Small intestine (tissue), 7 donors: ENCODE measurements around the gene BBX. TPM values are rescaled to one million over a fixed set of nuclear protein-coding genes. Genes with fewer than 3 reads are reported as not detected.

Source experiments
- DNase-seq, 2 donors: peaks; one replicate each; pipeline versions ENCODE4 v3.0.0 to v3.0.0-alpha.2; 2013
- FAIRE-seq: peaks from 2 replicates; lab custom pipeline; 2012; peaks lifted over from hg19 to GRCh38; lab: Jason Lieb, UNC
- H3K27ac ChIP-seq, 3 donors: one replicate each; pipeline ENCODE4 v1.5.1; 2013; ENCODE audit warnings: low read length in 2 of 3, mild to moderate bottlenecking in 2 of 3, control low read depth in 1 of 3, inconsistent platforms in 1 of 3, low read depth in 1 of 3, moderate library complexity in 1 of 3
- H3K27me3 ChIP-seq, 3 donors: one replicate each; pipeline ENCODE4 v1.6.1; 2013; ENCODE audit warnings: low read length in 3 of 3, inconsistent platforms in 1 of 3; ENCODE audit not compliant: control insufficient read depth in 3 of 3, insufficient read depth in 3 of 3
- H3K36me3 ChIP-seq, 3 donors: one replicate each; pipeline ENCODE4 v1.6.1; 2013; ENCODE audit warnings: low read length in 3 of 3, inconsistent platforms in 1 of 3, low read depth in 1 of 3, mild to moderate bottlenecking in 1 of 3, moderate library complexity in 1 of 3; ENCODE audit not compliant: control insufficient read depth in 3 of 3, insufficient read depth in 2 of 3
- H3K4me1 ChIP-seq, 3 donors: one replicate each; pipeline ENCODE4 v1.6.1; 2013; ENCODE audit warnings: low read length in 2 of 3, inconsistent platforms in 1 of 3, low read depth in 1 of 3, mild to moderate bottlenecking in 1 of 3, moderate library complexity in 1 of 3; ENCODE audit not compliant: control insufficient read depth in 3 of 3, insufficient read depth in 2 of 3
- H3K4me3 ChIP-seq, 3 donors: one replicate each; pipeline ENCODE4 v1.5.1; 2013; ENCODE audit warnings: low read length in 3 of 3, control low read depth in 1 of 3, inconsistent platforms in 1 of 3, low read depth in 1 of 3, mild to moderate bottlenecking in 1 of 3, moderate library complexity in 1 of 3
- H3K9me3 ChIP-seq, 2 donors: one replicate each; pipeline ENCODE4 v1.6.1; 2013; ENCODE audit warnings: low read depth in 1 of 2, low read length in 1 of 2; ENCODE audit not compliant: control insufficient read depth in 2 of 2, insufficient read depth in 1 of 2
- WGBS, 3 donors: extraction: QIAGEN DNeasy Blood & Tissue Kit; methylation state at CpG; one replicate each; pipeline ENCODE4 v1.1.7; 2013; 5-methylcytosine and 5-hydroxymethylcytosine counted together
- polyA plus RNA-seq, 4 donors: library from polyadenylated mRNA; stranded (reverse) in 3 of 4; unstranded in 1 of 4; fragments of 200-250 nt in 3 of 4; fragments of 120-200 nt in 1 of 4; gene quantifications; one replicate each; pipeline versions ENCODE4 v1.2.1 to v1.2.3, GENCODE V29; 2013
- donor health status: healthy with polysubstance abuse.
- donor health status: control.
- donor health status: control.
- donor health status: Bipolar disorder and iron deficiency.
- donor health status: healthy.

The BBX gene
- polyA plus RNA-seq, 4 donors, result 3.5 to 33.6 (median 6.3) TPM

- Histone ChIP-seq H3K4me1 (no peaks in the 10 kb centered on the region), H3K27me3 (no peaks in the 10 kb centered on the region), H3K36me3 (no peaks in the 10 kb centered on the region), H3K9me3 (no peaks in the 10 kb centered on the region), H3K4me3 (no peak overlapping the region), H3K27ac (no peak overlapping the region)
- FAIRE-seq (no peak), DNase-seq (no peak)
- 87 to 89% (median 88%) methylated on average over 2 of the region's 2 CpGs for WGBS, 3 donors
Observed at GRCh38 chr3:107666853-107667252, 144.1 kb downstream of the BBX start.

GRCh38 chr3:107668416-107668815 is 145.7 kb downstream of the BBX start:
- 78 to 82% (median 79%) methylated on average over 5 of the region's 5 CpGs for WGBS, 3 donors
- H3K27ac ChIP-seq, result no peak overlapping the region
- FAIRE-seq, result no peak
- no peaks in the 10 kb centered on the region for H3K36me3 ChIP-seq
- no peak overlapping the region for H3K4me3 ChIP-seq
- no peaks in the 10 kb centered on the region for H3K27me3 ChIP-seq
- no peak for DNase-seq
- H3K9me3 ChIP-seq, result no peaks in the 10 kb centered on the region
- H3K4me1 ChIP-seq, result no peaks in the 10 kb centered on the region

- DNase-seq (no peak), FAIRE-seq (no peak)
- H3K27ac ChIP-seq, result no peak overlapping the region
- H3K27me3 ChIP-seq, result no peaks in the 10 kb centered on the region
- H3K36me3 ChIP-seq, result no peaks in the 10 kb centered on the region
- WGBS, 3 donors, result 74 to 89% (median 86%) methylated on average over 3 of the region's 3 CpGs
- no peaks in the 10 kb centered on the region for H3K9me3 ChIP-seq
- no peaks in the 10 kb centered on the region for H3K4me1 ChIP-seq
- H3K4me3 ChIP-seq, result no peak overlapping the region
Observed at GRCh38 chr3:107668963-107669362, 146.2 kb downstream of the BBX start.

GRCh38 chr3:107669669-107670068 is 146.9 kb downstream of the BBX start:
- no peaks in the 10 kb centered on the region for H3K9me3 ChIP-seq
- DNase-seq (no peak), FAIRE-seq (no peak)
- peaks cover 0 to 2% (median 0%) of the 10 kb centered on the region in 3 donors for H3K36me3 ChIP-seq
- WGBS, 3 donors, result 91 to 92% (median 91%) methylated on average over 1 of the region's 1 CpG
- H3K4me3 ChIP-seq, result no peak overlapping the region
- no peaks in the 10 kb centered on the region for H3K4me1 ChIP-seq
- no peaks in the 10 kb centered on the region for H3K27me3 ChIP-seq
- no peak overlapping the region for H3K27ac ChIP-seq

- Histone ChIP-seq H3K4me1 (no peaks in the 10 kb centered on the region), H3K27ac (no peak overlapping the region), H3K36me3 (peaks cover 0 to 2% (median 0%) of the 10 kb centered on the region in 3 donors), H3K4me3 (no peak overlapping the region), H3K27me3 (no peaks in the 10 kb centered on the region), H3K9me3 (no peaks in the 10 kb centered on the region)
- no peak for DNase-seq
- no peak for FAIRE-seq
- WGBS, 3 donors, result 93 to 96% (median 95%) methylated on average over 3 of the region's 3 CpGs
Observed at GRCh38 chr3:107670986-107671385, 148.2 kb downstream of the BBX start.

- Histone ChIP-seq H3K4me1 (no peaks in the 10 kb centered on the region), H3K27ac (no peak overlapping the region), H3K9me3 (no peaks in the 10 kb centered on the region), H3K4me3 (no peak overlapping the region), H3K27me3 (no peaks in the 10 kb centered on the region), H3K36me3 (peaks cover 0 to 2% (median 0%) of the 10 kb centered on the region in 3 donors)
- FAIRE-seq, result no peak
- WGBS, 3 donors, result 79 to 92% (median 91%) methylated on average over 7 of the region's 7 CpGs
- DNase-seq, result no peak
Observed at GRCh38 chr3:107674371-107674770, 151.6 kb downstream of the BBX start.

- no peaks in the 10 kb centered on the region for H3K27me3 ChIP-seq
- DNase-seq (no peak), FAIRE-seq (no peak)
- no peak overlapping the region for H3K27ac ChIP-seq
- no peaks in the 10 kb centered on the region for H3K4me1 ChIP-seq
- H3K36me3 ChIP-seq, result peaks cover 0 to 2% (median 0%) of the 10 kb centered on the region in 3 donors
- peaks cover 0 to 1% of the 10 kb centered on the region in 2 donors for H3K9me3 ChIP-seq
- 71 to 82% (median 74%) methylated on average over 6 of the region's 6 CpGs for WGBS, 3 donors
- H3K4me3 ChIP-seq, result no peak overlapping the region
Observed at GRCh38 chr3:107675233-107675900, 152.6 kb downstream of the BBX start.

GRCh38 chr3:107676469-107677309 is 153.9 kb downstream of the BBX start:
- H3K4me1 ChIP-seq, result peaks cover 0 to 5% (median 0%) of the 10 kb centered on the region in 3 donors
- DNase-seq (peak; percentile 14 to 28), FAIRE-seq (peak; percentile 36)
- H3K9me3 ChIP-seq, result peaks cover 0 to 7% of the 10 kb centered on the region in 2 donors
- no peak overlapping the region for H3K27ac ChIP-seq
- no peaks in the 10 kb centered on the region for H3K27me3 ChIP-seq
- WGBS, 3 donors, result 68 to 77% (median 75%) methylated on average over 2 of the region's 2 CpGs
- peaks cover 0 to 2% (median 0%) of the 10 kb centered on the region in 3 donors for H3K36me3 ChIP-seq
- no peak overlapping the region for H3K4me3 ChIP-seq
